GM18519 (cell line): ENCODE measurements around the gene DGKH.
"Not testable (repeated sequence)": the region's sequence is repeated elsewhere in the genome, so short reads cannot be mapped to it uniquely, and the experiment has no call there.

ENCODE experiments used
- ATAC-seq: cut with Tn5 transposase; IDR thresholded peaks from one replicate; pipeline ENCODE4 v1.9.1; 2021; ENCODE audit warnings: mild to moderate bottlenecking, moderate library complexity; ENCODE audit not compliant: unreplicated experiment, low FRiP score

Gene DGKH

DNA sequence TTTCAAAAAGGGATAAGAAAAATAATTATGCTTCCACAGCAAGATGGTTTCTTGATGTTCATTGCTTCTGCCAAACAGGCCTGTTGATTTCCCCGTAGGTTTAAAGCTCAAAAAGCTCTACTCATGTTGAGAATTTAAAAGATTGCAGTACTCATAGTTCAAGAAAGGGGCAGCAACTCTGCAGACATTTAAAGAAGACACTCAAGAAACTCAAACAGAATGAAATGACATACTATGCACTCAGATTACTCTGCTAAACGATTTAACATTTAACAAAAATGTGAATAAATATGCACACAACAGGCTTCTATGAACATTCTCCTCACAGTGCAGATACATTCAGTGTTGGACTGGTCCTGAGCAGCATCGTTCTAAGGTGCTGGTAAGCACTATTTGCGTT lies 22.7 kb downstream of the DGKH start:
- ATAC-seq: not testable (repeated sequence)

- no peak for ATAC-seq
These were observed 23.4 kb downstream of the DGKH start for GRCh38 chr13:42071672-42072419.

DNA sequence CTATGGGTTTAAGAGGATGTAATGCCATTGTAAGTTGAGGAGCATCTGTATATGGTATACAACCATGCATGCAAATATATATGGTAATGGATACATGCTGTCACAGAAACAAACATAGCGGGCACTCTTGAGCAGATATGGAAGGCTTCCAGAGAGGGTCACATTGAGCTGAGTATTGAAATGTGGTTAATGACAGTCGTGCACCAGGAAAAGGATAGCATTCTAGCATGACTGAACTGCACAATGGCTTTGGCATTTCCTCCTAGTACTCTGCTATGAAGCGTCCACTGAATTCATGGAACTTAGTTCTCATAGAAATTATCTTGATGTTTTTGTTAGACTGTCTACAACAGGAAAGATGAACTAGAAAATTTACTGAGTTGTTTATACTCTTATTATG lies 25.2 kb downstream of the DGKH start:
- no peak for ATAC-seq

DNA sequence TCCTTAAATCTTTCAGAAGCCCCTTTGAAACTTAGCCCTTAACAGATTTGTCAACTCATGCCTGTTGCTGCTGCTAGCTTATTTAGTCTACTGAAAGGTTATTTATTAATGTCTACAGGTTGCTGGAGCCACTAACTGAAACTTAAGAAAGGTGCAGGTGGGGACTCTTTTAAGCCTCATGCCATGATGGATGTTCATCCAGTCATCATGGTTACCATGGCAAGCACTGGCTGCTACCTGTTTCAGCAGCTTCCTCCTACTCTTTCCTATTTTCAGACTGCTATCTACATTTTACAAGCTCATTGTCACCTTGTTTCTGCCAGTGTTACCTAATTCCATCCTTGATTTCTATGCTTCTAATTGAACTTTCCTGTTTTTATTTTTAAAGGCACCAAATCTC lies 27.1 kb downstream of the DGKH start:
- no peak for ATAC-seq

GRCh38 chr13:42076309-42076713 lies 27.9 kb downstream of the DGKH start:
- no peak for ATAC-seq

GRCh38 chr13:42078128-42078808 lies 29.8 kb downstream of the DGKH start:
- no peak for ATAC-seq

DNA sequence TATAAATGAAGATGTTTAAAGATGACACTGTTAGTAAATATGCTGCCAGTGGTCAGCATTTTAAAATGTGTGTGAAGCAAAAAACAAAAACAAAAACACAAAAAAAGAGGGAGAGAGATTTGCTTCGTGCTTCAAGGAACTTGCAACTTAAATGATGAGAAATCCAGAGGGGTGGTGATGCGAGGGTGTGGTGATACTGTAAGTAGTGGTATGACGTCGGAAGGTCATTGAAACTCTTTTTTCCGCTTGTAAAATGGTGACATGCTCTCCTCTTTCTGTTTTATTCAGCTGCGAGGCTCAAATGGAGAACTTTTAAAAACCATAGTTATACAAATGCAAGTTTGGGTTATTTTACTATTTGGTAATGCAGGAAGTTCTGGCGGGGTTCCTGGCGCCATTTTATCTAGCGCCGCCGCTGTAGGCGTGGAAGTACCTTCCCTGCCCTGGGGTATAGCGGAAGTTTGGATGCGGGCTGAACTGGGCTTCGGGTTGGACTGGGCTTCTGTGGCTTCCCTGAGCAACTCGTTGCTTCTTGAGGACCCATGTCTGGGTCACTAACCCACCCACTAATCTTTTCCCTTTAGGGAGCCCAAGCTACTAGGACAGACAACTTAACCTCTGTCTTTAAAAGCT lies 34.8 kb downstream of the DGKH start:
- ATAC-seq: no peak

GRCh38 chr13:42084722-42085121 lies 36.3 kb downstream of the DGKH start:
- ATAC-seq: no peak

- ATAC-seq: no peak
These were observed 38.1 kb downstream of the DGKH start for GRCh38 chr13:42086582-42086981.

GRCh38 chr13:42094516-42095040 lies 46.1 kb downstream of the DGKH start:
- no peak for ATAC-seq

- ATAC-seq: not testable (repeated sequence)
These were observed 47.8 kb downstream of the DGKH start for GRCh38 chr13:42096222-42096621.

- no peak for ATAC-seq
These were observed 51.7 kb downstream of the DGKH start for GRCh38 chr13:42099962-42100675.

DNA sequence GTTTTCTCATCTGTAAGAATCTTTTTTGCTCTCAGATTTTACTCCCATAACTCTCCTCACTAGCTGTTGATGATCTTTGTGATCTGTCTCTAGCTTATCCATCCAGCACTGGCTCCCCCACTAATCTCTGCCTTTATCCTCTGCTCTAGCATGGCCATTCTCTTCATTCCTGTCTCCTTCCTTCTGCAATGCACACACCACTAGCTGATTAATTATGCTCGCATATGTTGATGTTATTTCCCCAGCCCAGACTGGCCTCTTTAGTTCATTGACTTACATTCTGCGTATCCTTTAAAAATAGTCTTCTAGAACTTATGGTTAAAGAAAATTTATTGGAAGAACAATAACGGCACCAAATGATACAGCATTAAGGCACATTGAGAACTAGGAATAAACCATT lies 52.5 kb downstream of the DGKH start:
- no peak for ATAC-seq

- ATAC-seq: no peak
These were observed 53.6 kb downstream of the DGKH start for GRCh38 chr13:42101821-42102585.

DNA sequence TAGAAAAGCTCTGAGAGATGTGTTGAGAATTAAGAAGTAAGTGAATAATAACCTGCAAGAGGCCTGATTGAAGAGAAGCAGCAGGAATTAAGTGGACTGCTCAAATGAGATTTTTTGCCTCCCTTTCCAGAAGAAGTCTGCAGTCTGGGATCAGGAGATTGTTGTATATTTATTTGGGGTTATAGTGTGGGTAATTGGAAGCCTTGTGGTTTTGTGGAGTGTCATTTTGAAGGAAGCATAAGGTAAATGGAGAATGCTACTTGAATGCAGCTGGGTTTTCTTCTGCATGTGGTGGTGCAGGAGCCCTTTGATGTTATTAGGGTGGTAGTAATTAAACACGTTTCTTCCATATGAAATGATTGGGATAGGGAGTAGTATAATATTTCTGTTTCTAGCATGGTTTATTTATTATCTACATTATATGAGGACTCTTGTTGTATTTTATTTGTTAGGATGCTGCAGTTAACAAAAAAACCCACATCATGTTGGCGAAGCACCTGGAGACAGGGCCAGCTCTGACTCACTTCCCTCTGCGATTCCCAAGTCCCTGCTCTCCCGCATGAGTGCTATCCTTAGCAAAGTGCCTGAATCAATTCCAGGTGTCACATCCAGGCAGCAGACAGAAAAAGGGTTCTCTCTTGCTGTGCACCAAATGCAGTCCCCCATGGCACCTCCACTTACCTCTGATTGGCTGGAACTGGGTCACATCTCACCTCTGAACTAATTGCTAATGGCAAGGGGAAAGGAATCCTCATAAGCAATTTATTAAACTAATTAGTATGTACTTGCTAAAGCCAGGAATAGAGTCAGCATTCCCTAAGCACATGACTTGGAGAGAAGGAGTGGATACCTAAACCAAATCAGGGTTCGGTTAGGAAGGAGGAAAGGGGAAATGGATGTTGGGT lies 54.8 kb downstream of the DGKH start:
- no peak for ATAC-seq

DNA sequence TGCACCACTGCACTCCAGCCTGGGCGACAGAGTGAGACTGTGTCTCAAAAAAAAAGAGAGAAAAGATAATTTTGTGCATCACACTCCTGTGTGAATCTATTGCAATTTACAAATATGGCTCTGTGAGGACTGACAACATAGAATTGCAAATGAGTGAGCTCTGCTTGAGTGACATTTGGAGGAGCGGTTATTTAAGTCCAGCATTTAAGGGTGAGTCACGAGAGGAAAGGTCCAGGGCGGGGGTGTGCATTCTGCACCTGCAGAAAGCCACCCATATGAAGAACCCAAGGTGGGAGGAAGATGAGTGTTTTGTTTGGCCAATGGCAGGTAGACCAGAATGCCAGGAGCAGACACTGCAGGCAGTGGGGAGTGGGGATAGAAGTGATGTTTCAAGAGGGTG lies 58.5 kb downstream of the DGKH start:
- ATAC-seq: no peak

GRCh38 chr13:42107421-42107820 lies 59.0 kb downstream of the DGKH start:
- no peak for ATAC-seq

DNA sequence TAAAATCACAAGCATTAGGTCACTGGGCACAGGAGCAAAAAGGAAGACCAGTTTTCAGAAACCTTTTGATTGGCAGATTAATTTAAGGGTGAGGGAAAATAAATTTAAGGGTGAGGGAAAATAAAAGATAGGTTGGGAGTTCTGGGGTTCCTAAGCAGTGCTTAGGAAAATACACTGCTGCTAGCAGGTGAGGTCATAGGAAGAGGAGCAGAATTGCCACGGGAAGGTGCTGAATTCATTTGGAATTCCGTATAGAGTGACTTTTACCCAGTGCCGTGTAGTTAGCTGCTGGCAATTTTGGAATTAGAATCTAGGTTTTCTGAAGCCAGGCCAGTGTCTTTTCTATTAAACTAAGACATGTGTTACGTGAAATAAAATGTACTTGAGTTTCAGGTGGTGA lies 59.8 kb downstream of the DGKH start:
- ATAC-seq: no peak

DNA sequence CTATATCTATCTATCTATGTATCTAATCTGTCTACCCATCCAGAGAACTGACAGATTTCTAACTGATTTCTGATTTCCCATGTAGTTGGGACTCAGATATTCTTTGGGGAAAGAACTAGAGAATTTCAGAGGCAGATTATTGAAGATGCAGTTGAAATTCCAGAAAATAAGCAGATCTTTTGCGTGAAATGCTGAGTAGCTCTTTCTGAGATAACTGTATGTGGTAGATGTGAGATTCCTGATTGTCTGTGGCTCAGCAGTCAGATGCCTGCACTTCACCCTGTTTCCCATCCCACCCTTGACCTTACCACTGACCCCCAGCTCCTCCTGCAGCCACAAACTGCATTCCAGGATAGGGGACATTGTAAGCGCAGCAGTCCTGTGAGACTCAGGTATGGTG lies 61.5 kb downstream of the DGKH start:
- no peak for ATAC-seq
